Amniotic epithelial cell (primary cell): ENCODE data around the gene RAP1GAP.

Experiments used
- DNase-seq: peaks from one replicate; pipeline ENCODE4 v3.0.0-alpha.2; 2010; ENCODE audit warnings: low read depth

Gene RAP1GAP

GRCh38 chr1:21669258-21670058 is at the start of gene RAP1GAP:
TSS of gene RAP1GAP (minus strand) at chr1:21669357. CDS start at chr1:21620032, 49,325 bp downstream.
- no peak for DNase-seq

- no peak for DNase-seq
Observed at GRCh38 chr1:21716169-21716568, 47.0 kb upstream of the RAP1GAP start.

- no peak for DNase-seq
Observed at GRCh38 chr1:21707891-21708290, 38.7 kb upstream of the RAP1GAP start.

- DNase-seq = no peak
Observed at GRCh38 chr1:21707086-21707840, 38.1 kb upstream of the RAP1GAP start.

- DNase-seq = peak; percentile 27
Observed at GRCh38 chr1:21706151-21706835, 37.1 kb upstream of the RAP1GAP start.

GRCh38 chr1:21705303-21705980 is 36.3 kb upstream of the RAP1GAP start:
- DNase-seq = no peak

GRCh38 chr1:21704145-21704544 is 35.0 kb upstream of the RAP1GAP start:
- DNase-seq = no peak

- DNase-seq = peak; percentile 70
Observed at GRCh38 chr1:21703318-21703963, 34.3 kb upstream of the RAP1GAP start.

GRCh38 chr1:21702780-21703179 is 33.6 kb upstream of the RAP1GAP start:
- peak; percentile 29 for DNase-seq

GRCh38 chr1:21701401-21701800 is 32.2 kb upstream of the RAP1GAP start:
- DNase-seq = no peak

- DNase-seq = no peak
Observed at GRCh38 chr1:21700094-21700493, 30.9 kb upstream of the RAP1GAP start.

GRCh38 chr1:21696931-21697330 is 27.8 kb upstream of the RAP1GAP start:
- DNase-seq = no peak

GRCh38 chr1:21693732-21694131 is 24.6 kb upstream of the RAP1GAP start:
- no peak for DNase-seq

GRCh38 chr1:21691739-21692138 is 22.6 kb upstream of the RAP1GAP start:
- DNase-seq = peak; percentile 25

- peak; percentile 88 for DNase-seq
Observed at GRCh38 chr1:21689661-21690372, 20.7 kb upstream of the RAP1GAP start.

GRCh38 chr1:21687081-21687529 is 17.9 kb upstream of the RAP1GAP start:
- peak; percentile 79 for DNase-seq

- DNase-seq = no peak
Observed at GRCh38 chr1:21685946-21686678, 17.0 kb upstream of the RAP1GAP start.

GRCh38 chr1:21681426-21681825 is 12.3 kb upstream of the RAP1GAP start:
- DNase-seq = no peak

GRCh38 chr1:21680918-21681317 is 11.8 kb upstream of the RAP1GAP start:
- DNase-seq = peak; percentile 34

- no peak for DNase-seq
Observed at GRCh38 chr1:21680381-21680780, 11.2 kb upstream of the RAP1GAP start.
